GM12878 (cell line): Measurements from ENCODE around the gene BANP.

Experiments used
- CREB1 ChIP-seq: IDR thresholded peaks from 2 replicates; pipeline ENCODE4 v1.6.1; 2012; ENCODE audit warnings: low read depth, mild to moderate bottlenecking, inconsistent platforms
- EGR1 ChIP-seq, 2 experiments: IDR thresholded peaks; 1 replicate in 1 of 2; 2 replicates in 1 of 2; pipeline ENCODE4 v1.6.1; 2011 to 2012; ENCODE audit warnings: low read depth in 2 of 2, low read length in 2 of 2, borderline replicate concordance in 1 of 2, mild to moderate bottlenecking in 1 of 2, moderate library complexity in 1 of 2
- ESRRA ChIP-seq: IDR thresholded peaks from 2 replicates; pipeline ENCODE4 v1.6.1; 2012; ENCODE audit warnings: mild to moderate bottlenecking, low read length, improper control_type of control experiment
- EZH2 ChIP-seq: IDR thresholded peaks from 2 replicates; pipeline ENCODE4 v1.6.1; 2012; ENCODE audit warnings: low read depth, mild to moderate bottlenecking, control low read depth, inconsistent platforms, low read length, borderline replicate concordance; ENCODE audit not compliant: control insufficient read depth
- HDAC2 ChIP-seq: fragments of 200-600 bp; sonication (generic); IDR thresholded peaks from 2 replicates; pipeline ENCODE4 v1.6.1; 2017
- MEF2A ChIP-seq: IDR thresholded peaks from 2 replicates; pipeline ENCODE4 v1.6.1; 2011; ENCODE audit warnings: low read depth, mild to moderate bottlenecking, low read length, moderate library complexity; ENCODE audit not compliant: insufficient read depth
- POLR2AphosphoS5 ChIP-seq: IDR thresholded peaks from 2 replicates; pipeline ENCODE4 v1.6.1; 2011; ENCODE audit warnings: mild to moderate bottlenecking, low read length, inconsistent platforms
- RAD21 ChIP-seq: IDR thresholded peaks from 2 replicates; pipeline ENCODE4 v1.6.1; 2011; ENCODE audit warnings: mild to moderate bottlenecking, low read depth, low read length, moderate library complexity; ENCODE audit not compliant: insufficient read depth
- RCOR1 ChIP-seq: conservative IDR thresholded peaks from 2 replicates; pipeline ENCODE4 v1.6.1; 2012; ENCODE audit warnings: low read depth, low read length, improper control_type of control experiment
- STAT1 ChIP-seq: fragments of 450-650 bp; conservative IDR thresholded peaks from 2 replicates; pipeline ENCODE4 v1.6.1; 2014; ENCODE audit warnings: antibody characterized with exemption, mild to moderate bottlenecking
- SUZ12 ChIP-seq: fragments of 200-600 bp; sonication (generic); IDR thresholded peaks from one replicate; pipeline ENCODE4 v1.6.1; 2018; ENCODE audit warnings: antibody characterized with exemption, mild to moderate bottlenecking; ENCODE audit not compliant: unreplicated experiment
- TF ChIP-seq, protein P1 (sequence below): IDR thresholded peaks from 2 replicates; pipeline ENCODE4 v1.6.1; 2012; ENCODE audit warnings: low read depth, low read length, improper control_type of control experiment
- TF ChIP-seq, protein P2 (sequence below), 3 experiments: IDR thresholded peaks in 2 of 3; conservative IDR thresholded peaks in 1 of 3; 2 replicates each; pipeline ENCODE4 v1.5.1; 2011; ENCODE audit warnings: low read depth in 3 of 3, low read length in 3 of 3, mild to moderate bottlenecking in 3 of 3, control low read depth in 2 of 3, moderate library complexity in 2 of 3, inconsistent platforms in 1 of 3, mixed read lengths in 1 of 3; ENCODE audit not compliant: control insufficient read depth in 2 of 3, insufficient read depth in 1 of 3; ENCODE audit errors: extremely low read depth in 1 of 3
- TF ChIP-seq, protein P3 (sequence below): IDR thresholded peaks from 2 replicates; pipeline ENCODE4 v1.6.1; 2011; ENCODE audit warnings: borderline replicate concordance, low read depth, mild to moderate bottlenecking, moderate library complexity, mixed read lengths, low read length; ENCODE audit not compliant: insufficient read depth; ENCODE audit errors: extremely low read length

DNA sequence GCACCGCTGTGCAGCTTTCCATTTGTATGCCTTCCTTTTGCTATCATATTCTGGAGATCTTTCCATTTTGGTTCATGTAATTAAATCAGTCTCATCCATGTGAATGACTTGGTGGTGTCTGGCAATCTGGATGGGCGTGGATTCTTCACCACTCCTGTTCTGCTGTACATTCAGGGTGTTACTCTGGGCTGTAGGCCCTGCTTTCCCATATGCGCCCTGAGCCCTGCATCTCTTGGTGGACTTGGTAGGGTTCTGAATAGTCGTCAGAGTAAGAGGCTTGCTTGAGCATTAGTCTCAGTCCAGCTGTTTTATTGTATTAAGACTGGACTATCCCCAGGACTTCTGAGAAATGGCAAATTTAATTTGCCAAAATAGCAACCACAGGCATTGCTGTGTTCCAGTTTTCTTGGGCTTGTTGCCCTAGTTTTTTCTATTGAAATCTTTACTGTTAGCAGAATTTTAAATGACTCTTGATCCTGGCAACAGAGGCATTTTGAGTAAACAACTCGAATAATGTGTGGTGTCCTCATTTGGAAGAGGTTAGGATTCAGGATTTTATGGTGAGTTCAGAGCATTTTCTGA is 14.9 kb downstream of the BANP start:
- TF ChIP-seq MEF2A (no peak), EZH2 (no peak), POLR2AphosphoS5 (no peak), HDAC2 (no peak), STAT1 (no peak), ESRRA (no peak), RAD21 (no peak), CREB1 (no peak), RCOR1 (no peak), SUZ12 (no peak), EGR1 (IDR thresholded peaks at IDR 0.05; ENCODE audit: borderline replicate concordance in 1 of 2, low read depth in 2 of 2, low read length in 2 of 2) (no peak)
- TF ChIP-seq, protein P1, sequence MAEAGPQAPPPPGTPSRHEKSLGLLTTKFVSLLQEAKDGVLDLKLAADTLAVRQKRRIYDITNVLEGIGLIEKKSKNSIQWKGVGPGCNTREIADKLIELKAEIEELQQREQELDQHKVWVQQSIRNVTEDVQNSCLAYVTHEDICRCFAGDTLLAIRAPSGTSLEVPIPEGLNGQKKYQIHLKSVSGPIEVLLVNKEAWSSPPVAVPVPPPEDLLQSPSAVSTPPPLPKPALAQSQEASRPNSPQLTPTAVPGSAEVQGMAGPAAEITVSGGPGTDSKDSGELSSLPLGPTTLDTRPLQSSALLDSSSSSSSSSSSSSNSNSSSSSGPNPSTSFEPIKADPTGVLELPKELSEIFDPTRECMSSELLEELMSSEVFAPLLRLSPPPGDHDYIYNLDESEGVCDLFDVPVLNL = no peak
- TF ChIP-seq, protein P2, sequence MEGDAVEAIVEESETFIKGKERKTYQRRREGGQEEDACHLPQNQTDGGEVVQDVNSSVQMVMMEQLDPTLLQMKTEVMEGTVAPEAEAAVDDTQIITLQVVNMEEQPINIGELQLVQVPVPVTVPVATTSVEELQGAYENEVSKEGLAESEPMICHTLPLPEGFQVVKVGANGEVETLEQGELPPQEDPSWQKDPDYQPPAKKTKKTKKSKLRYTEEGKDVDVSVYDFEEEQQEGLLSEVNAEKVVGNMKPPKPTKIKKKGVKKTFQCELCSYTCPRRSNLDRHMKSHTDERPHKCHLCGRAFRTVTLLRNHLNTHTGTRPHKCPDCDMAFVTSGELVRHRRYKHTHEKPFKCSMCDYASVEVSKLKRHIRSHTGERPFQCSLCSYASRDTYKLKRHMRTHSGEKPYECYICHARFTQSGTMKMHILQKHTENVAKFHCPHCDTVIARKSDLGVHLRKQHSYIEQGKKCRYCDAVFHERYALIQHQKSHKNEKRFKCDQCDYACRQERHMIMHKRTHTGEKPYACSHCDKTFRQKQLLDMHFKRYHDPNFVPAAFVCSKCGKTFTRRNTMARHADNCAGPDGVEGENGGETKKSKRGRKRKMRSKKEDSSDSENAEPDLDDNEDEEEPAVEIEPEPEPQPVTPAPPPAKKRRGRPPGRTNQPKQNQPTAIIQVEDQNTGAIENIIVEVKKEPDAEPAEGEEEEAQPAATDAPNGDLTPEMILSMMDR (IDR thresholded peaks at IDR 0.05 in 2 of 3, conservative IDR thresholded peaks at IDR 0.05 in 1 of 3; ENCODE audit: control insufficient read depth in 2 of 3, extremely low read depth in 1 of 3, insufficient read depth in 1 of 3, low read depth in 3 of 3, low read length in 3 of 3) = no peak
- TF ChIP-seq, protein P3, sequence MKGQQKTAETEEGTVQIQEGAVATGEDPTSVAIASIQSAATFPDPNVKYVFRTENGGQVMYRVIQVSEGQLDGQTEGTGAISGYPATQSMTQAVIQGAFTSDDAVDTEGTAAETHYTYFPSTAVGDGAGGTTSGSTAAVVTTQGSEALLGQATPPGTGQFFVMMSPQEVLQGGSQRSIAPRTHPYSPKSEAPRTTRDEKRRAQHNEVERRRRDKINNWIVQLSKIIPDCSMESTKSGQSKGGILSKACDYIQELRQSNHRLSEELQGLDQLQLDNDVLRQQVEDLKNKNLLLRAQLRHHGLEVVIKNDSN = no peak
